HG03280 (cell line): Measurements from ENCODE around the gene CTIF.

Source experiments
- ATAC-seq: cut with Tn5 transposase; IDR thresholded peaks from one replicate; pipeline ENCODE4 v1.9.1; 2021; ENCODE audit warnings: mild to moderate bottlenecking, moderate library complexity; ENCODE audit not compliant: unreplicated experiment

CTIF gene

GRCh38 chr18:48675912-48676311, 137.1 kb downstream of the CTIF start:
- no peak for ATAC-seq

DNA sequence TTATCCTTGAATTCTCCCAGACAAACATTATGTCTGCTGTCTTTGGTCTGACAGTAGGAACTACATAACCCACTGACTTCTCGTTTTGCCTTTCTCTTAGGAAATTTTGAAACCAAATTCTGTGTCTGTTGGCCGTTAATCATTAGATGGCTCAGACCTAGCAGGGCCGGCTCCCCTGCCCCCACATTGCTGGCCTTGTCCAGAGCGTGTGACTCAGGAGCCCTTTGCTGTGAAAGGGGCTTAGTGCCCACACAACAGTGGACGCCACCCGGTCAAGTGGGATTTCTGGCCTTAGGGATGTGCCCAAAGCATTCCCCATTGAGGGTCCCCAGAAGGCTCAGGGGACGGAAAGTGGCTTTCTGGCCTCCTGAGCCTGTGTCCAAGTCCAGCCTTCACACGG, 137.5 kb downstream of the CTIF start:
- ATAC-seq = peak; percentile 5

DNA sequence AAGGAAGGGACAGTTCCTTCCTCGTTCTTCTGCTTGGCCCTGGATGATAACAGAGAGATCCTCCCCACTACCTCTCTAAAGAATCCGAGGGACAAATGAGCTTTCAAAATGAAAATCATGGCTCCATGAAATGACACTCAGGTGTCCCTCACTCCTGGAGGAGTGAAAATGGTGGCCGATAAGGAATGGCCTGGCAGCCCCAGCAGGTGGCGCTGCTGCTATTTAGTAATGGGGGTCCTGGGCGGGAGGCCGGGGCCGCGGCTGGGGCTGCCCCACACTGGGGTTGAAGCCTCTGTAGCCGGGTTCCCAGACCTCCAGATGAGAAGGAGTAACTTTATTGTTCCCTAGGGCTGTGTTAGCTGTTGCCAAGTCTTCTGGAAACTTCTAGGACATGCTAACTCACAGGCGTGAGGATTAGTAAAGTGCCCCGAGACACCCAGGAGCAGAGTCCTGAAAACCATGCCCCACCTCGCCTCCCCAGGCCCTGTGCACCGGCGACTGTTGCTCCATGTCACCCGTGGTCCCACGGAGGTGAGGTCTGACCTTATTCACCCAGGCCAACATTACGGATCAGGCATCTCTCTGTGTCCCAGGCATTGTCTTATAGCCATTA, 138.0 kb downstream of the CTIF start:
- peak; percentile 56 for ATAC-seq

DNA sequence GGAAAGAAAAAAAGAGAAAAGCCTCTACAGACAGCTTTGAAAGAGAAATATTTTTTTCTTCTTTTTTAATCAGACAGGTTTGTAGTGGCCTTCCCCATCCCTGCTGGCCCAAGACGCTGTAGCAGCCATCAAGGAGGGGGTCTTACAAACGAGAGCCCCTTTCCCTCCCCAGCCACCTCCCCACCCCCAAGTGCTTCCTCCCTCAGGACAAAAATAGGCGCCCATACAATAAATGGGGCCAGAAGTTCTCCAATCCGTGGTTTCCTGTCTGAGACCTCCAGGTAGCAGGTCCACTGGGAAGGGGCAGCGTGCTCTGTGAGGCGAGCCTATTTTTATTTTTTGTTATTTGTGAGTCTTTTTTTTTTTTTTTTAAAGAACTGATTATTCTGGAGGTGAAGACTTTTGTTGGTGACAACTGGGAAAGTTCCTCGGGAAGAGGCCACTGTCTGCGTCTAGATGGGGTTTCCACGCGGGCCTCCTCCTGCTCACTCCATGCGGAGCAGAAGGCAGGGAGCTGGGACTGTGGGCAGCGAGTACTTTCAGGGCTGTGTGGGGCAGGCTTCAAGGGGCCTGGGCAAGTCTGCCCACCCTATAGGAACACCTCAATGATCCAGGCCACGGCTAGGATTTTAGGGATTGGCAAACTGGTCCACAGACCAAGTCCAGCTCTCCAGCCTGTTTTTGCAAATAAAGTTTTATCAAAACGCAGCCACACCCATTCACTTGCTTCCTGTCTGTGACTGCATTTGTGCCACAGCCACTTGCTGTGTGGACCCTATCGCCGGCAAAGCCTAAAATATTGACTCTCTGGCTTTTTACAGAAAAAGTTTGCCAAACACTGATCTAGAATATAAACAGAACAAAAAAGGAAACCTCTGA, 139.6 kb downstream of the CTIF start:
- ATAC-seq = no peak

DNA sequence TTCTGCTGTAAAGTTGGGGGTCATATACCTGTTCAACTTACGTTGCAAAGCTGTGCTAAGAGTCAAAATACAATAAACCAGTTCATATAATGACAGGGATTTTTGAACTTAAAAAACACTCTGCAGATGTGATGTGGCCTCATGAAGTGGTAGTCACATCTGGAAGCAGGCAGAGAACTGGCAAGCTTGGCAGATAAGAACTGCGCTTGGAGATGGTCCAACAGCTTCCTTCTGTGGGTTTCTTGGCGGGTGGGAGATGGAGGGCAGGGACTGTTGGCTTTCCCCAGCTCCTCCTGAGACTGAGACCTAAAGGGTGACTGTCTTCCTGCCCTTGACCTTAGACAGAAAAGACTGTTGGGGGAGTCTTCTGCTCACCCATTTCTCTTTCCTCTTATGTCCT, 140.4 kb downstream of the CTIF start:
- no peak for ATAC-seq

- ATAC-seq = no peak
Observed at GRCh38 chr18:48680339-48681250, 141.8 kb downstream of the CTIF start.

DNA sequence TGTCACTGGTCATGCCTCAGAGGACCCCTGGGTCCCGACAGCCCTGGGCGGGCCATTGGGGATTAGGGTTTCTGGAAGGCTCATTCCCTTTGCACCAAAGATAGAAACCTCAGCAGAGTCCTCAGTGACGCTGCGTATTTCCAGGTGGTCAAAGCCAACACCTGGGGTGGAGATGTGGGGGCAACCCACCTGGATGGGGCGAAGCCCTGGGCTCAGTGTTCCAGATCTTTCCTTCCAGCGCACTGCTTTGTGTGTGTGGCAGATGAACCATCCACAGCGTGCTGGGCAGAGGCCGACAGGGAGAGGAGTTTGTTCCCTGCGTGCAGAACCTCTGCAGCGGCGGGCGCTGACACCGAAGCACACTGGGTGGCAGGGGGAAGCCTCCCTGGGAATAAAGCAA, 143.9 kb downstream of the CTIF start:
- no peak for ATAC-seq

- no peak for ATAC-seq
Observed at GRCh38 chr18:48683197-48683596, 144.4 kb downstream of the CTIF start.

GRCh38 chr18:48683661-48684060, 144.8 kb downstream of the CTIF start:
- ATAC-seq = no peak

GRCh38 chr18:48687346-48688042, 148.7 kb downstream of the CTIF start:
- ATAC-seq = no peak

DNA sequence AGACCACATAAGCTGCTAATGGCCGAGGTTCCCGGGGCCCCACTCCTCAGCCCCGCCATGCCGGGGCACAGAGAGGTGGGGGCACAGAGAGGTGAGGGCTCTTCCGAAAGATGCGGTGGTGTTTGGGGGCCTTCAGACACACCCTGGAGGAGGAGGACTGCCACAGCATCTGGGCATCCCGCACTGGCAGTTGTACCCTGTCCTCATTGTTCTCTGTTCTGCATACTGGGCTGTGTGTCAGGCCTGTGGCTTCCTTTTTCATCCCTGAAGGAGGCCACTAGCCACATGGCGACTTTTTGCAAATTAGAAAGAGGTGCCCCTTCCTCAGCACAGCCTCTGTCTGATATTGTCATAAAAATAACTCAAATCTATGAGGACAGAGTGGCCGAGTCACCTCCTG, 150.1 kb downstream of the CTIF start:
- no peak for ATAC-seq

- no peak for ATAC-seq
Observed at GRCh38 chr18:48689548-48689947, 150.7 kb downstream of the CTIF start.

DNA sequence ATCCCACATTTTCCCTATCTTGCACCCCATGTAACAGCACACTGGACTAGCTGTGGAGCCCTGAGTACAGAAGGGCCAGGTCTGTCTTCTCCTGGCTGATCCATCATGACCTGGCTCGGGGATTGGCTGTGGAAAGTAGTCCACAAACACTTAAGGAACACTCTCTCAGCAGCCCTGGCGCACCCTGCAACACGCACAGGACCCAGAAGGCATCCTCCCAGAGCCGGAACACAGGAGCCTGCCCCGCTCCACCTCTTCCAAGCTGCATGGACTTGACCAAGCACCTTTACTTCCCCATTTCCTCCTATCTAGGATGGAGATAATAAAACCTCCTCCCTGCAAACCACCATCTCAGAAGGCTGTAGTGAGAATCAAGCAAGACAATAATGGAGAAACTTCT, 151.7 kb downstream of the CTIF start:
- ATAC-seq = no peak

DNA sequence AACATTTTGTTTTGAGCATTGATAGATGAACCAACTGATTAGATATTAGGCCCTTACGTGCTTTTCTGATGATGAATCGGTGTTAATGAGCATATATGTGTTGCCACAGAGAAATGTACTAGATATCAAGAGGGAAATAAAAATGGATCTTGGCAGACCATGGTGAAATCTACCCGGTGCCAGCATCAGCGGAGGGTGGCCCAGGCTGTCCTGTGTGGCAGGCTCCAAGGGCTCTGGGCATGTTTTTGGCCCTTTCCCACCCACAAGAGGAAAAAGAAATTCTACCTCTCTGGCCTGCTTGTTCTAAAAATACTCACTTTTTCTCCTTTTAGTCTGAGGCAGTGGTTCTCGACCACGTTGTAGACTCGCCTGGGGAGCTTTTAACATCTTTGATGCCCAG, 154.2 kb downstream of the CTIF start:
- no peak for ATAC-seq

- no peak for ATAC-seq
Observed at GRCh38 chr18:48693625-48694262, 154.9 kb downstream of the CTIF start.

- ATAC-seq = no peak
Observed at GRCh38 chr18:48694295-48694694, 155.5 kb downstream of the CTIF start.

GRCh38 chr18:48695671-48696070, 156.8 kb downstream of the CTIF start:
- ATAC-seq = no peak

DNA sequence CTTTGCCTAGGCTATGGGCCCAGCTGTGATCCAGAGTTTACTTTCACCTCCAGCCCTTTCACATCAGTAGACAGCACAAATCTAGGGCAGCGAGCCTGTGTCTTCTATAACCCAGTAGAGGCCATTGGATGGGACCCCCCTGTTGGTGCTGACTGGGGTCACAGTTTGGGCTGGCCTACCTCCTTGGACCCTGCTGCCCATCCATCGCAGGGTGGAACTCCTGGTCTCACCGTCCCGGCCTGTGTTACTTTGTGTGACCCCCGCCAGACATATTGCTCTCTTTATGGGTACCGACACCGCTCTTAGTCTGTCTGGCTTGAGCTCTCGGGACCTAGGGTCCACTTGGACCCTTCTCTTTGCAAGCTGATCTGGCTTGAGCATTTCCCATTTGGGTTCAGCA, 157.4 kb downstream of the CTIF start:
- ATAC-seq = no peak

DNA sequence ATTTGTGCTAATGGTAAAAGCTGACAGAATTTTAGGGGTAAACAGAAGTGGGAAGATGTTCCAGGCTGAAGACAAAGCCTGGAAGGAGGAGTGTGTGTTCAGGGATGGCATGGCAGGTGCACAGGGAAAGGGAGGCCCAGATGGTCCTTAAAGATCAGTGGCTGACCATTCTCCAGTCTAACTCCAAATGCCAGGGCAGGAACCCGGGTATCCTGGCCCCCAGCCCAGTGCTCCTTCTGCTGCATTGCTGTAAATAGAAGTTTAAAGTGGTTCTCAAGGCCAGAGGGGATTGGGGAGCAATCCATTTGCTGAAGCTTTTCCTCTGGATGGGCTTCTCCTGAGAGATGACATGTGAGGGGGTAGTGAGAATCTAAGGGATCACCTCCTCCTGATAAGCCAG, 158.6 kb downstream of the CTIF start:
- ATAC-seq = no peak

DNA sequence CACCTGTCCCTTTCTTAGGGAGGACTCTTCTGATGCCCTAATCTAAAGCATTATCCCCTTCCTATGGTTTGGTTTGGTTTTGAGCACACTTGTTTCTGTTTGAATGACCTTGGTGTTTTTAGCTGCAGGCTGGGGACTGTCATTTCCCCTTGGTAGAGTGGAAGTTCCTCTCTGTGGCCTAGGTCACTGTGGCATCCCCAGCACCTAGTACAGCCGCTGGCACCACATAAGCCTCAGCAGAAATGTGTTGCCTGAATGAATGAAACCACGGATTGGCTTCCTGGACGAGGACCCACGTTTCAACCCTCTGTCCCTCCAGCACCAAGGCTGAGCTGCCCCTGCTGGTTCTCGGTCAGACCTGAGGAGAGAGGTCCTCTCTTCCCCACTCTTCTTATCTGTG, 159.9 kb downstream of the CTIF start:
- ATAC-seq = no peak
